Stomach (tissue), 9 donors: Measurements from ENCODE around the gene DOCK1. TPM values are rescaled to one million over a fixed set of nuclear protein-coding genes. Genes with fewer than 3 reads are reported as not detected.

Source experiments
- DNase-seq, 2 donors: peaks; one replicate each; pipeline versions ENCODE4 v3.0.0 to v3.0.0-alpha.2; 2013 to 2019
- H3K27ac ChIP-seq, 5 donors: fragments of 200-600 bp in 4 of 5; sonication (generic) in 4 of 5; one replicate each; pipeline ENCODE4 v1.5.1; 2013 to 2019; ENCODE audit warnings: mild to moderate bottlenecking in 1 of 5, moderate library complexity in 1 of 5
- H3K27me3 ChIP-seq, 3 donors: fragments of 200-600 bp; sonication (generic); one replicate each; pipeline ENCODE4 v1.5.1; 2017 to 2019; ENCODE audit warnings: mixed run types in 1 of 3
- H3K36me3 ChIP-seq, 4 donors: fragments of 200-600 bp; sonication (generic); 1 replicate in 3 of 4; 2 replicates in 1 of 4; pipeline ENCODE4 v1.5.1; 2016 to 2019
- H3K4me1 ChIP-seq, 4 donors: fragments of 200-600 bp; sonication (generic); one replicate each; pipeline ENCODE4 v1.5.1; 2016 to 2019
- H3K4me3 ChIP-seq, 4 donors: fragments of 200-600 bp; sonication (generic) in 3 of 4; one replicate each; pipeline ENCODE4 v1.5.1; 2016 to 2019; ENCODE audit warnings: mild to moderate bottlenecking in 1 of 4
- H3K9me3 ChIP-seq, 4 donors: fragments of 200-600 bp; sonication (generic); one replicate each; pipeline ENCODE4 v1.5.1; 2016 to 2019
- EP300 ChIP-seq: sonication (generic); formaldehyde crosslinking; IDR thresholded peaks from one replicate; pipeline ENCODE4 v1.6.1; 2017; ENCODE audit warnings: antibody characterized with exemption
- POLR2A ChIP-seq, 4 donors: fragments of 450-650 bp; IDR thresholded peaks; one replicate each; pipeline ENCODE4 v1.6.1; 2016; ENCODE audit warnings: antibody characterized with exemption in 4 of 4, control low read depth in 2 of 4, mild to moderate bottlenecking in 1 of 4, moderate library complexity in 1 of 4
- POLR2AphosphoS5 ChIP-seq, 3 donors: sonication (generic); formaldehyde crosslinking; IDR thresholded peaks; one replicate each; pipeline ENCODE4 v1.6.1; 2016; ENCODE audit warnings: antibody characterized with exemption in 3 of 3
- WGBS, 5 donors: extraction: QIAGEN DNeasy Blood & Tissue Kit in 3 of 5; methylation state at CpG; one replicate each; pipeline versions ENCODE4 v1.1.5 to v1.1.7; 2013 to 2018; 5-methylcytosine and 5-hydroxymethylcytosine counted together
- intact Hi-C: fragments of 100-400 bp; cut with DNase I; formaldehyde crosslinking; loops from one replicate; pipeline ENCODE4 v1.15.1; 2023; ENCODE audit warnings: low total_unique reads
- polyA plus RNA-seq, 3 donors: library from polyadenylated mRNA; stranded (reverse); fragments of 200-250 nt; gene quantifications; one replicate each; pipeline ENCODE4 v1.2.3, GENCODE V29; 2013
- total RNA-seq, 5 donors: library from RNA; depleted of rRNA; stranded (reverse); fragments of >200 nt; gene quantifications; one replicate each; pipeline versions ENCODE4 v1.1.0 to v1.2.3, GENCODE V29; 2014 to 2016
- TF ChIP-seq, protein P1 (sequence below), 7 experiments: fragments of 450-650 bp in 4 of 7; fragments of 200-600 bp in 3 of 7; sonication (generic) in 3 of 7; IDR thresholded peaks; one replicate each; pipeline ENCODE4 v1.5.1; 2016 to 2019; ENCODE audit warnings: antibody characterized with exemption in 7 of 7, control low read depth in 2 of 7, mild to moderate bottlenecking in 1 of 7
- donor health status: healthy with polysubstance abuse.
- donor health status: Bipolar disorder and iron deficiency.
- donor health status: healthy.

Gene DOCK1
- total and polyA plus RNA-seq, 8 donors, result 8.4 to 114 (median 35.0) TPM

DNA sequence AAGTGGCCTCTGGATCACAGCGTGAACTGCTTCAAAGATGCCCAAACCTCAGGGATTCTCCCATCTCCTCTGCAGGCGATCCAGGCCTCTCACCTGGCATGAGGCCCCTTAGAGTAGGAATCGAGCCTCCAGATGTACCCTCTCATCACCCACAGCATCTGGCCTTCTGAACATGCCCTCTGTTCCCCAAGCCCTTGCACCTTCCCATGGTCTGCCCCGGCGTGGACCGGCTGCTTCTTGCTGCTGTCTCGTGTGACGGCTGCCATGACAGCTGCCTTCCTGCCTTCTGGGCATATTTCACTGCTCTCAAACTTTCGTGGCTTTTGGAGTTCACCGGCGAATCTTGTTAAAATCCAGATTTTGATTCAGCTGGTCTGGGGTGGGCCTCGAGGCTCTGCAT lies 486.6 kb downstream of the DOCK1 start:
- TF ChIP-seq, protein P1, sequence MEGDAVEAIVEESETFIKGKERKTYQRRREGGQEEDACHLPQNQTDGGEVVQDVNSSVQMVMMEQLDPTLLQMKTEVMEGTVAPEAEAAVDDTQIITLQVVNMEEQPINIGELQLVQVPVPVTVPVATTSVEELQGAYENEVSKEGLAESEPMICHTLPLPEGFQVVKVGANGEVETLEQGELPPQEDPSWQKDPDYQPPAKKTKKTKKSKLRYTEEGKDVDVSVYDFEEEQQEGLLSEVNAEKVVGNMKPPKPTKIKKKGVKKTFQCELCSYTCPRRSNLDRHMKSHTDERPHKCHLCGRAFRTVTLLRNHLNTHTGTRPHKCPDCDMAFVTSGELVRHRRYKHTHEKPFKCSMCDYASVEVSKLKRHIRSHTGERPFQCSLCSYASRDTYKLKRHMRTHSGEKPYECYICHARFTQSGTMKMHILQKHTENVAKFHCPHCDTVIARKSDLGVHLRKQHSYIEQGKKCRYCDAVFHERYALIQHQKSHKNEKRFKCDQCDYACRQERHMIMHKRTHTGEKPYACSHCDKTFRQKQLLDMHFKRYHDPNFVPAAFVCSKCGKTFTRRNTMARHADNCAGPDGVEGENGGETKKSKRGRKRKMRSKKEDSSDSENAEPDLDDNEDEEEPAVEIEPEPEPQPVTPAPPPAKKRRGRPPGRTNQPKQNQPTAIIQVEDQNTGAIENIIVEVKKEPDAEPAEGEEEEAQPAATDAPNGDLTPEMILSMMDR (IDR thresholded peaks at IDR 0.05), result no peak
- TF ChIP-seq POLR2A (IDR thresholded peaks at IDR 0.05), result no peak
- no peak for TF ChIP-seq POLR2AphosphoS5 (IDR thresholded peaks at IDR 0.05)
- no peak for TF ChIP-seq EP300
- intact Hi-C loops, result no loop called here
- Histone ChIP-seq H3K27me3 (no peaks in the 10 kb centered on the region), H3K36me3 (peaks cover 3 to 24% (median 8%) of the 10 kb centered on the region in 4 donors), H3K4me3 (no peak overlapping the region), H3K9me3 (no peaks in the 10 kb centered on the region), H3K4me1 (peaks cover 0 to 3% (median 0%) of the 10 kb centered on the region in 4 donors), H3K27ac (peak overlapping the region in 3 of 5 donors; percentile 70 to 73 (median 72))
- WGBS, 5 donors, result 70 to 96% (median 78%) methylated on average over 11 to 12 of the region's 12 CpGs
- no peak for DNase-seq

DNA sequence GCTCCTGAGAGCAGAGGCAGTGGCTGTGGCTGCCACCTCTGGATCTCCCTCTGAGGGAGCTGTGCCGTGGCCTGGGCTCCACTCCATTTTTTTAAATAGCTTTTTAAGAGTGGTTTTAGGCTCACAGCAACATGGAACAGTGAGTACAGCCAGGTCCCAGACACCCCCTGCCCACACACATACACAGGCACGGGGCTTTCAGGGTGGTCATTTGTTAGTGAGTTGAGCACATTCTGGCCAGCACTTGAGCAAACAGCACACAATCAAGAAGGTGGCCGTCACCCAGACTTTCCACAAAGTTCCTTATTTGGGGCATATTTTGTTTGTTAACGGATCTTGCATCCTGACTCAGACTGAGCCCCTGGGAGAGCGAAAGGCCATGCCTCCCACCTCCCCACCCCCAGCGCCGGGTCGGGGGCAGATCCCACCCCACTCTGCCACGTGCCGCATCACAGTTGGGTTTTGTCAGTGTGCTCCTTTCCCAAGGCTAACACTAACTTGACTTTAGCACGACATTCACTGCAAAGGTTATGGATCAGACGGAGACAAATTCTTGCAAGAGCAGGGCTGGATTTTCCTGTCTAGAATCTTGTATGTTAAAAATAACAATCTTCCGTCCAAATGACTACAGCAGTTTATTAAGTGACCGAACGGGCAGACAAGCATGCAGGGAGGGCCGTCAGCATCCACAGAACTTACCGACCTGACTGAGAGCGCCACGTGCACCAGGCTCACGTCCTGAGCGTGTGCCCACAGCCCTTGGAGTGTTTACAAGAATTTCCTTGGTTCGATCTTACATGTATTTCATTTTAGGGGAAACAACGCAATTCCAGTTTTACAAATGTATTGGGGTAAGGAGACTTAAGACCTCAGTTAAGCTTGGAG lies 487.4 kb downstream of the DOCK1 start:
- TF ChIP-seq POLR2A (IDR thresholded peaks at IDR 0.05), result no peak
- peak; percentile 33 to 54 (median 44) for TF ChIP-seq POLR2AphosphoS5 (IDR thresholded peaks at IDR 0.05)
- Histone ChIP-seq H3K4me1 (peaks cover 0 to 3% (median 0%) of the 10 kb centered on the region in 4 donors), H3K4me3 (no peak overlapping the region), H3K27ac (peak overlapping the region in 3 of 5 donors; percentile 70 to 73 (median 72)), H3K36me3 (peaks cover 0 to 29% (median 4%) of the 10 kb centered on the region in 4 donors), H3K9me3 (no peaks in the 10 kb centered on the region), H3K27me3 (no peaks in the 10 kb centered on the region)
- DNase-seq, result peak in 1 of 2 donors; percentile 12
- WGBS, 5 donors, result 70 to 77% (median 71%) methylated on average over 23 of the region's 23 CpGs
- intact Hi-C loops, result no loop called here

DNA sequence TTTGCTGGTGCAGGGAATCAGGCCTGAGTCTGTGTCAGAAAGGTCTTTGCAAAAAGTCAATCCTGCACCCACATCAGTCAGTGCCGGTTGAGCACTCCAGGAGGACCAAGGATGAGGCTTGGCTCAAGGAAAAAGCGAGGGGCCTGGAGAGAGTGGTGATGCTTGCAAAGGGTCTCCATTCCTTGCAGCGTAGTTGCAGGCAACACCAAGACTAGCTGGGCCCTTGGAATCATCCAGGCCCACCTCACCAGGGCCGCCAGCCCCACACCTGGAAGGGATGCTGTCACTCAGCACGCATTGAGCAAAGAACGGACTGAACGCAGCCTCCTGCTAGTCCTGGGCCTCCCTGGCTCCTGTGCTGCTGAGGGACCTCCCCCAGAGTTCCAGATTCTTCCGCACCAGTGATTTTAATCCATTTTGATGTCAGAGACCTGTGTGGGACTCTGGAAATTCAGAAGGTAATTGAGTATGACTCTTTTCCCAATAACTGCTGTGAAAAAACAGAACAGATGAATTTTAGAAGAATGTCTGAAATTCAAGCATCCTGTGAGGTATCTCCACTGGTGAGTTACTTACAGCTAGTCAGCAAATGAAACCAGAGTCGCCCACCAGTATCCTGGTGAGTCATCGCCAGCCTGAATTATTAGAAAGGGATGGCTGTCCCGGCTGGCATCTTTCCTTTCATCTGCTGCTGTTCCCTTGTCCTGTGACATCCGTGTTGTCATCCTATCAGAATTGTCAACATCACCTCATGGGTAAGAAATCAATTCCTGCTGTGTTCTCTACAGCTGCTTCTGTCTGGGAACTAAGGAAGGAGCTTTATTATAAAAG lies 493.1 kb downstream of the DOCK1 start:
- 82 to 89% (median 88%) methylated on average over 12 of the region's 12 CpGs for WGBS, 5 donors
- intact Hi-C loops, result no loop called here
- peaks cover 0 to 5% (median under 1%) of the 10 kb centered on the region in 4 donors for H3K4me1 ChIP-seq
- H3K36me3 ChIP-seq, result peaks cover 0 to 22% (median 7%) of the 10 kb centered on the region in 4 donors
- no peak for DNase-seq
- H3K27me3 ChIP-seq, result no peaks in the 10 kb centered on the region
- H3K27ac ChIP-seq, result no peak overlapping the region
- peaks cover 0 to 7% (median 0%) of the 10 kb centered on the region in 4 donors for H3K9me3 ChIP-seq
- H3K4me3 ChIP-seq, result no peak overlapping the region
- TF ChIP-seq, protein P1 (IDR thresholded peaks at IDR 0.05), result no peak
- TF ChIP-seq POLR2A (IDR thresholded peaks at IDR 0.05) (no peak), POLR2AphosphoS5 (IDR thresholded peaks at IDR 0.05) (no peak), EP300 (no peak)

DNA sequence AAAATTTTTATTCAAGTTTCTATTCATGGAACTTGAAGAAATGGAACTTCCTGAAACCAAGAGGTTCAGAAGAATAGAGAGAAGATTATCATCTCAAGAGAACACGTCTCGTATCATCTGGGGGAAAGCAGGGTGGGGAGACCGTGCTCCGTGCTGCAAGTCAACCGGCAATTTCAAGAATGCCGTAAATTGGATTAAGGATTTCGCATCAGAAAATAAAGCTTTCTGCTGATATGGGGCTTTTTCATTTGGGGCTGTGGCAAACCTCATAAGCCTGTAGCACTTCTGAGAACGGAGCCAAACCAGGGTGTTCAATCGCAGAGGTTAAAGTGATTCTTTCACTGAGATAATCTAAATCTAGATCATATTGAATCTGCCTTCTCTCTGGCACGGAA lies 493.7 kb downstream of the DOCK1 start:
- no peak for DNase-seq
- Histone ChIP-seq H3K36me3 (peaks cover 0 to 22% (median 8%) of the 10 kb centered on the region in 4 donors), H3K9me3 (peaks cover 0 to 7% (median 0%) of the 10 kb centered on the region in 4 donors), H3K27me3 (no peaks in the 10 kb centered on the region), H3K4me3 (no peak overlapping the region), H3K27ac (no peak overlapping the region), H3K4me1 (peaks cover 0 to 5% (median 0%) of the 10 kb centered on the region in 4 donors)
- intact Hi-C loops, result no loop called here
- no peak for TF ChIP-seq POLR2A (IDR thresholded peaks at IDR 0.05)
- WGBS, 5 donors, result 88 to 97% (median 93%) methylated on average over 10 of the region's 10 CpGs

DNA sequence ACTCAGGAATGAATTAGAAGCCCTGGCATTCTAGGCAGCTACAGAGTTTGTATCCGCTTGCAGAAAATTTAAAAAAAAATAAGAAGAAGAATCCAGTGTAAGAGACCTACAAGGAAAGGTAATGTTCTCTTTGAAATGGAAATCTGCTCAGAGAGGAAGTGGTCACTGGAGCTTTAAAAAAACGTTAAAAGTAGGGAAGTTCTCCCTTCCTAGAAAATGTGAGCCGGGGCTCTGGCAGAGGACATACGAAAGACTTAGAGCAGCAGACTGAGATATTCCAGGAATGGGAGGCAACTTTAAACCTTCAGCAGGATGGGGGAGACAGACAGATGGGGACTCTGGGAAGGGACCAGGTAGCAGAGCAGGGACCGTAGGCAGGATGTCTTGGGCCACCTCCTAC lies 494.4 kb downstream of the DOCK1 start:
- 52 to 80% (median 73%) methylated on average over 5 of the region's 5 CpGs for WGBS, 5 donors
- peaks cover 0 to 7% (median 0%) of the 10 kb centered on the region in 4 donors for H3K9me3 ChIP-seq
- H3K4me3 ChIP-seq, result no peak overlapping the region
- H3K36me3 ChIP-seq, result peaks cover 0 to 20% (median 11%) of the 10 kb centered on the region in 4 donors
- DNase-seq, result no peak
- intact Hi-C loops, result no loop called here
- no peak overlapping the region for H3K27ac ChIP-seq
- peaks cover 0 to 5% (median 0%) of the 10 kb centered on the region in 4 donors for H3K4me1 ChIP-seq
- no peaks in the 10 kb centered on the region for H3K27me3 ChIP-seq
- TF ChIP-seq EP300 (no peak), POLR2A (IDR thresholded peaks at IDR 0.05) (no peak), POLR2AphosphoS5 (IDR thresholded peaks at IDR 0.05) (no peak)
- TF ChIP-seq, protein P1 (IDR thresholded peaks at IDR 0.05), result no peak
